HG03520 (cell line): Measurements from ENCODE around the gene ADRB1.

Source experiments
- ATAC-seq: cut with Tn5 transposase; IDR thresholded peaks from one replicate; pipeline ENCODE4 v1.9.1; 2021; ENCODE audit warnings: mild to moderate bottlenecking, moderate library complexity; ENCODE audit not compliant: unreplicated experiment

The ADRB1 gene

GRCh38 chr10:114087255-114087654, 43.6 kb downstream of the ADRB1 start:
- no peak for ATAC-seq

GRCh38 chr10:114087655-114088054, 44.0 kb downstream of the ADRB1 start:
- ATAC-seq = no peak

- peak; percentile 51 for ATAC-seq
These were observed 51.1 kb downstream of the ADRB1 start for GRCh38 chr10:114094795-114095194.

GRCh38 chr10:114095559-114096337, 52.1 kb downstream of the ADRB1 start:
- ATAC-seq = peak; percentile 47
